DMS53 treated with DMSO at 0.1 percent for 48 hours (cell line): Measurements from ENCODE around the gene WWP2.
"Not testable (repeated sequence)": the region's sequence is repeated elsewhere in the genome, so short reads cannot be mapped to it uniquely, and the experiment has no call there.

ENCODE experiments used
- DNase-seq: peaks from one replicate; lab custom pipeline; 2025; ENCODE audit not compliant: unreplicated experiment; lab: John Stamatoyannopoulos, UW

WWP2 gene

DNA sequence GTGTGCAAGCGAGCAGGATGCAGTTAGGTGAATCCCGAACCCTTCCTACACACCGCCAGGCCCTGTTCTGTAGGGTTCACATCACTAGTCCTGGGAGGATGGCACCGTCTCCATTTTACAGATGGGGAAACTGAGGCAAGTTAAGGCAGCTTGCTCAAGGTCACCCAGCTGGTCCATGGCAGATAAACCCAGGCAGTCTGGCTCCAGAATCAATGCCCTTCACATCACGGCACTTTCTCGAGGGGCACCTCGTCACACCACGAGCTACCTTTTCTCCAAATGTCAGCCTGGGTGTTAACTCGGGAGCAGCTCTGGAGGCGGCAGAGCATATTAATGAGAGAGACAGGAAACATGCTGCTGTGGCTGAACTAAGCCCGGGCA, 16.9 kb upstream of the WWP2 start:
- no peak for DNase-seq

DNA sequence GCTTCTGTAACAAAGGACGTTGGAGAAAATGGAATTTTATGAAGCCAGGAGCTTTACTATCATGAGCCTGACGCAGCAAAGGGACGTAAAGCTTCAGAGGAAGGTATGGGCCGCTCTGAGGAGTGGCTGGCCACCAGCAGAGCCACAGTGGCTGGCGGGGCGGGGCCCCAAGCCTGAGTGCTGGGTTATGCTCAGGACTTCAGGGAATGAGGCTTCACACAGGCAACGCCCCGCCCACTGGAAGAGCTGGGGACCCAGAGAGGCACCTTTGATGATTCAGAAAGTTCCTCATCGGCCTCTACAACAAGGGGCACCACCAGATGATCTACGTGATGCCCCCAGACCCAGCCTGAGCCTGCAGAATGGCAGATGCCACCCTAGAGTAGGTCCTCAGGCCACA, 16.2 kb upstream of the WWP2 start:
- no peak for DNase-seq

DNA sequence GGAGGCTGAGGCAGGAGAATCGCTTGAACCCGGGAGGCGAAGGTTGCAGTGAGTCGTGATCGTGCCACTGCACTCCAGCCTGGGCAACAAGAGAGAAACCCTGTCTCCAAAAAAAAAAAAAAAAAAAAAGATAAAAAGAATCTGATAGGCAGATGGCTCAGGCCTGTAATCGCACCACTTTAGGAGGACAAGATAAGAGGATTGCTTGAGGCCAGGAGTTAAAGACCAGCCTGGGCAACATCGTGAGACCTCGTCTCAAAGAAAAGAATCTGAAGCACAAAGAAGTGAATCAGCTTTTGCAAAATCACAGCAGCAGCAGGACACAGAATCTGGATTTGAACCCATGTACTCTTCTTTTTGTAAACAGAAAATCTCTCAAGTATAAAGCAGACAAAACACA, 15.0 kb upstream of the WWP2 start:
- no peak for DNase-seq

DNA sequence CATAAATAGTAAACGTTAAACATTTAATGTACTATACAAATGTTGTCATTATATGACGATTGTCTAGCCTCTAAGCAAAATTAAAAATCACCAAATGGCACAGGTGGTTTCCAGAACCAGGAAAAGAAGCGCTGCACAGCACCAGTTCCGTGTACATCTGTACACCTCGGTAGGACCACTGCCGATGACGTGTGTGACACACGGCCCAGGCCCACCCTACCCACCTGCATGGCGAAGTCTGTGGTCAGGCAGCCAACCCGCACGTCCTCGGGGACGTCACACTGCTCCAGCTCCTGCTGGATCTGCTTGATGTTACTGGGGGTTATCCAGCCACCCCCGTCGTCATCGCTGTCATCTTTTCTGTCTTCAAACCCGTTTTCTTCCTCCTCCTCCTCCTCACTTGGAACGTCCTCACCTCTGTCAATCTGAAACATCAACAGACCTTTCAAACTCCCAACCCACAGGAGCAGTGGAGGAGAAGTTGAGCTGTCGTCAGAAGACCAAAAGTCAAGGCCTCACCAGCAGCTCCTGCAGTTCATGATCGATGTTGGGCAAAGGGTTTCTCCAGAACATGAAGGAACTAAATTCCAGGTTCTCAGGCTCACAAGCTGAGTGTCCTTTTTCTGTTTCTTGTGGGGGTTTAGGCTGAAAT, 13.3 kb upstream of the WWP2 start:
- no peak for DNase-seq

DNA sequence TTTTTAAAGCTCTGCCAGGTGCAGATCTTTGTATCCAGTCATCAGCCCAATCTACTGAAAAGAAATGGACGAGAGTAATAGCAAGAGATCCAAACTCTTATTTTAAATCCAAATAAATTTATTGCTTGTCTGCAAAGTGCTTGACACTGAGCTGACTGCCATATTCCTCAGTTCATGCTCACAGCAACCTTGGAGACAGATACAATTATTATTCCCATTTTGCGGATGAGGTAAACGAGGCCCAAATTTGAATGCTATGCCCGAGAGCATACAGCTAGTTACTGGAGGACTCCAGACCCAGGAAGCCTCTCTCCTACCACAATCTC, 8.0 kb upstream of the WWP2 start:
- DNase-seq, result no peak

DNA sequence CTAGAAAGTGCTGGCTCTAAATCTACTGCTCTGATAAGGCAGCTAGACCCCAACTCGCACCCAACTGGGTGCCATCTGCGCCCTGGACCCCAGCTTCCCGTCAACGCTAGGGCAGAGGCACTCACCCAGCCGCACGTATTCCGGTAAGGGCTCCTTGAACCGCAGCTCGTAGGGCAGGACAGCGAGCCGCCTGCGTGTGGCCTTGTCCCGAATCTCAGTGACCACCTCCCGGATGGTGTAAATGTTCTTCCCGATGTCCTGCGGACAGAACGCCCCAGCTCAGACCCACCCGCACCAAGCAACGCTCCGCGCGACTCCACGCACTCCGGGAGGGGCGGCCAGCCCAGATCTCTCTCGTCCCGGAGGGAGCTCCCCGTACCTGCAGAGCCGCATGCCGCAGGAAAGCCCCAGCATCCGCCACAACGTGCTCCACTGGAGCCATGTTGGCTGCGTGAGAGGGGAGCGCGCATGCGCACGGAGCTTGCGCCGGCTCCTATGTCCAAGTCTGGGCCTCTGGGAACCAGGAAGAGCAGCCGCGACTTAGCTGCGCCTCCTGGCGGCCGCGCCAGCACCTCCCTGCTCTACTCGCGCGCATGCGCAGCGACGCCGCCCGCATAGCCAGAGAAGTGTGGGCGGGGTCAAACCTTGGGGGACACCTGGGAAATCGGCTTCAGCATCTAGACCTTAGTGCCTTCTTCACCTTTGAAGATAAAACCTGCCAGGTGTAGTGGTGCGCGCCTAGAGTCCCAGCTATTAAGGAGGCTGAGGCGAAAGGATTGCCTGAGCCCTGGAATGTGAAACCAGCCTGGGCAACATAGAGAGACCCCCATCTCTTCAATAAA, 7.4 kb upstream of the WWP2 start, which contains the start of gene NOB1:
Gene NOB1 (minus strand): TSS at position 458 of the 842 bp plus-strand sequence. CDS start 16 bp downstream, at position 442.
- peak; percentile 92 for DNase-seq

DNA sequence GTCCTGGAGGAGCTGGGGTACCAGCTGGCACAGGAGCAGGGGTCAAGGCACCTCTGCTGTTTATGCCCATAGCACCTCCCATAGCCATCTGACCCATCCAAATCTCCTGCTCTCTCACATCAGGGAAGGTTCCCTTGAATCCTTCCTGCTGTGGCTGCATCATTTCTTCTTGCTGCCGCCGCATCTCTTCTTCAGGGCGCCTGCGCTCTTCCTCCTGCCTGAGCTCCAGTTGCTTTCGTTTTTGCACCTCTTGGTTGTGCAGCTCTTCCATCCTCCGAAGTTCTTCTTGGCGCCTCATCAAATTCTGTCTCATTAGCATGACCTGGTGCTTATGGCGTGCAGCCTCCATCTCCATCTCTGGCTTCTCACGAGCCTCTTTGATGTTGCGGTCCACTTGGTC, 5.4 kb upstream of the WWP2 start:
- no peak for DNase-seq

DNA sequence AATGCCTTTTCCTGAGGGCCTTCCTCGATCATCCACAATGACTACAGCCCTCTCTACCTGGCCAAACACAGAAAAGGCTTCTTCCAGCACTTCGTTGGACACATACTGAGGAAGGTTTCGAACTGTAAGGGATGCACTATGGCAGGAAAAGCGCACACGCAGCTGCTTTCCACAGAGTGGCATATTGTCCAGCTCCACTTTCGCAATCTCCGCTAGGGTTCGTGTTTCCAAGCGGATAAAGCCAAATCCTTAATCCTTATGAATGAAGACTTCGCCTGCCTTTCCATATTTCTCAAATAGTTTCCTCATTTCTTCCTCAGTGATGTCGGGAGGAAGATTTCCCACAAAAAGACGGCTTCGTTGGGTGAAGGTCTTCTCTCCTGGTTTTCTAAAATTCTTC, 4.8 kb upstream of the WWP2 start:
- not testable (repeated sequence) for DNase-seq

DNA sequence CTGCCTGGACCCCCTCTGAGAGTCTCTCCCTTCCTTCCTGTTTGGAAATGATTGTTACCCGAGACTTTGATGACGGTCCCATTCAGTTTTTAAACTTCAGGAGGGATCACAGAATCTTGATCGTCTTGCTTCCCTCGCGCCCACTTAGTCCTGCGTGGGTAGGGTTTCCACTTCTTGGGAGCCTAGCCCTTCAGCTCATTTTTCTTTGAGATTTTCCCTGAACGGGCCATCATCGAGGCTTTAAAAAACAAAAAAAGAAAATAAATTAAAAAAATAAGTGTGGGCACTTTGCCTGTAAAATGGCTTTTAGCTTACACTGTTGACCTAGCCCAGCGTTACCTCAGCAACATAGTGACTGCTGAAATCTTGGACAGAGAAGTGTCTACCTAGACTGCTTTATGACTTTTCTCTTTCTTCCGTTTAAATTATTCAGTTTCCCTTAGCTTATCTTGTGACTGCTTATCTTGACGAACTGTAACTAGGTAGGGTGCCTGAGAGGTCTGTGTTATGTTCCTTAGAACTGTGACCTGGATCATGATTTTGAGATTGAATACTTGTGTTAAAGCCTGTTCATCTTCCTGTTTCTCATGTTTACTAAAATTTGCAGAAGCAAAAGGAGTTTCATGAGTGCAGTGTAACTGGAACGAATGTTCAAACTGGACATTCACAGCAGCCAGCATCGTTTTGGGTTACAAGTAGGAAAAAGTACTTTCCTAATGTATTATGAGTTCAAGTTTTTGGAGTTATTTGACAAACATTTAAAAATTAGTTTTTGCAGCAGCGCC, 874 bp downstream of the WWP2 start:
- no peak for DNase-seq

DNA sequence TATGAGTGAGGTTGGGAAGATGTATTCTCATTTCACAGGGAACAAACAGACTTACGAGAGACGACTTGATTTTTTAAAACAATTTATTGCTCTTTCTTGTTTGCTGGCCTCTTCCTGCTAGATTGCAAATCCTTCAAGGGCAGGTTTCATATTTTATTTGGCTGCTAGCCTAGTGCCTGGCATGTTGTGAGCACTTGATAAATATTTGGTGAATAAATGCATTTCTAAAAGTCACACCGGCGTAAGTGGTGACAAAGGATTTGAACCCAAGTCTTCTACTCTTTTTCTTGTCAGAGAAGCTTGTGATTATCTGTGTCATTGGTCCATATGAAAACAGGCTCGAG, 1.4 kb downstream of the WWP2 start:
- DNase-seq, result no peak

DNA sequence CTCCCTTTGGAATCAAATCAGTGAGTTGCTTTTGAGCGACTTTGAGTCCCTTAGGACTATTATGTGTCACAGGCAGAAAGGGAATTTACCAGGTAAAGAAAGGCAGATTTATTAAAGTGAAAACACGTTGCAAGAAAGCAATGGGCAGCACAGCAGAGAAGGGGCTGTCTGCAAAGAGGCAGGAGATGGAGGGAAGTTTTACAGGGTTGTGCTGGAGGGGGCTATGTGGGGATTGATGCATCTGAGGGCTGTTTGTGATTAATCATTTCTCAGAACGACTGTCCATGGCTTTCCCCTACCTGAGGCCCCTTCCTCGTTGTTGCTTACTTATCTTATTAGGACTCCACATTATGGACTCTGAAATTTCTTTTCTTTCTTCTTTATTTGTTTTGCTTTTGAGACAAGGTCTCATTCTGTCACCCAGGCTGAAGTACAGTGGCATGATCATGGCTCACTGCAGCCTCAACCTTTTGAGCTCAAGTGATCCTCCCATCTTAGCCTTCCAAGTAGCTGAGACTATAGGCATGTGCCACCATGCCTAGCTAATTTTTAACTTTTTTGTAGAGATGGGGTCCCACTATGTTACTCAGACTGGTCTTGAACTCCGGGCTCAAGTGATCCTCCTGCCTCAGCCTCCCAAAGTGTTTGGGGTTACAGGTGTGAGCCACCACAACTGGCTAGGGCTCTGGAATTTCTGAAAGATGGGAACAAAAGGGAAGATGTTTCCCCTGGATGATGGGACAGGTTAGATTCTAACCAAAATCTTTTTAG, 5.5 kb downstream of the WWP2 start:
- DNase-seq, result no peak

DNA sequence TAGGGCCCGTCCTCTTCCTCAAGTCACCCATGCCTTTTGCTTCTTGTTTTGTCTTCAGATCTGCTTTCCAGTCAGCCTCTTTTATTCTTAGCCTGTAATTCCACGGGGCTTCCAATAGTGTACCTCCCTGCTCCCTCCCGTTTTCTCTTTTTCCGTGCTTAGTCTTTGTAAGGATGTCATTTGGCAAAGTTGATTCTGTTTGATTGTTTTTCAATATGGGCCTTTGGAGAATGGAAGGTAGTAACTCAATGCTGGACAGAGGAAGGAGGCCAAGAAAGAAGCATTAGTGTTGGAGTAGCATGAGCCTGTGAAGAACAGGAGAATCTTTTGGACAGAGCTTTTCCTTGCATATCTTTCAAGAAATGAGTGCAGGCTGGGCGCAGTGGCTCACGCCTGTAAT, 6.5 kb downstream of the WWP2 start:
- no peak for DNase-seq

DNA sequence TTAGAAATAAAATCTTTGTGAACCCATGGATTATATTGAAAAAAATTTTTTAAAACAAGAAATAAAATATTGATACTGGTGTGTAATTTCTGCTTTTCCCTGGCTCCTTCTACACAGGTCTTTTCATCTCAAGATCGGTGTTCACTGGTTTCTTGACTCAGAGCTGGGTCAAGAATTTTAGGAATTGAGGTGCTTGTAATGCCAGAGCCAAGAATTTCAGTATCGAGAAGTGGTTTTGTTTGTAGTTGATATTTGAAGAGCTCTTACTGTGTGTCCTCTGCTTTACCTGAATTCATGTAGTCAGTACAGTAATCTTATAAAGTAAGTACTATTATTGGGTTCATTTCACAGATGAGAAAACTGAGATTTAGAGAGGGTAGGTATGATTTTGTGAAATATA, 7.3 kb downstream of the WWP2 start:
- DNase-seq, result no peak

DNA sequence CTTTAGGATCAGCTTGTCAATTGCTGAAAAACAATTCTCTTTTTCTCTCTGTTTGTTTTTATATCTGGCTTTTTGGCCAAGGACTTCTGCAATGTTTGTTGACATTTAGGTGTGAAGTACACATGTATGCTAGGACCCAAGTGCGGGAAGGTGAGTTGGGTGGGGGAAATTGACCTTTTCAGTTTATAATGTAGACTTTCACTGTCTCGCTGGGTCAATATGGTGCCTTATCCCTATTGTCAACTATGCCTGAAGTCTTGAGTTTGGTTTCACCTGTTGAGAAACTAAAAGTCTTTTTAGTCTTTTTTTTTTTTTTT, 9.5 kb downstream of the WWP2 start:
- no peak for DNase-seq

DNA sequence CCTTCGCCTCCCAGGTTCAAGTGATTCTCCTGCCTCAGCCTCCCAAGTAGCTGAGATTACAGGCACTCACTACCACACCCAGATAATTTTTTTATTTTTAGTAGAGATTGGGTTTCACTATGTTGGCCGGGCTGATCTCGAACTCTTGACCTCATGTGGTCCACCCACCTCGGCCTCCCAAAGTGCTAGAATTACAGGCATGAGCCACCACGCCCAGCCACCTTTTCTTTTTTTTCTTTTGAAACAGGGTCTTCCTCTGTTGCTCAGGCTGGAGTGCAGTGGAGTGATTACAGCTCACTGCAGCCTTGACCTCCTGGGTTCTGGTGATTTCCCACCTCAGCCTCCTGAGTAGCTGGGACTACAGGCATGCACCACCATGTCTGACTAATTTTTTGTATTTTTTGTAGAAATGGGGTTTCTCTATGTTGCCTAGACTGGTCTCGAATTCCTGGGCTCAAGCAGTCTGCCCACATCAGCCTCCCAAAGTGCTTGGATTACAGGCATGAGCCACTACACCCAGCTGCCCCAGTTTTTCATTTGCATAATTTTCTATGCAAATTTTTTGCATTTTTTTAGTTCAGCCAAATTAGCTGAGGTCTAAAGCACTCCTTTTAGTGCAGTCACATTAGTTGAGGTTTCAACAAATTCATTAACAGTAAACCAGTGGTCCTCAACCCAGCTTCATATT, 11.3 kb downstream of the WWP2 start:
- DNase-seq, result no peak

DNA sequence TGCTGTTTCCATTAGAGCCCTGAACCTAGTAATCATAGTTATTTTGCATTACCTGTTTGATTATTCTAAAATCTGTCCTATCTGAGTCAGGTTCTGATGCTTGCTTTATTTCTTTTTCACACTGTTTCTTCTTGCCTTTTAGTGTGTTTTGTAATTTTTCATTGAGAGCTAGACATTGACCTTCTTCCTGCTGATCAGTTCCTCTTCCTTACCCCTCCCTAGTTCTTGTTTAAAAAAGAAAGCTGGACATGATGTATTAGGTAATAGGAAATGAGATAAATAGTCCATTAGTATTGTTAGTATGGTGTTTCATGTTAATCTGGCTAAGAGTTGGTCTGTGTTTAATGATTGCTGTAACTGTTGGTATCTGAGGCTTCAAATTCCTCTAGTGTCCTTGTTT, 13.4 kb downstream of the WWP2 start:
- no peak for DNase-seq

DNA sequence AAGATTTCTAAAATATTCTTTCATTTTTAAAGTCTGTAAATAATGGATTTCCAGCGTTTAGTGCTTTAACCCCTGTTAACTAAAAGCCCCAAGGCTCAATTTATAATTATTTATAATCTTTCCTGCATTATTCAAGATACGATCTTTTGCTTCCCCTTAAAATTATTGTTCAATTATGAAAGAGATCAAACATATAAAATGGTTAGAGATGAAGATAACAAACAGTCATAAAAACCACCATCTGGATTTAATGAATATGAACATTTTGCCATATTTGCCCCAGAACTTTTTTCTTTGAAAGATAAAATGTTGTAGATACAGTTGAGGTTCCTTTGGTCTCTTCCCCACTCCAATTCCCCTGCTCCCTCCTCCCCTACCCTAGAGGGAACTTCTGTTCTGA, 17.6 kb downstream of the WWP2 start:
- DNase-seq, result no peak

DNA sequence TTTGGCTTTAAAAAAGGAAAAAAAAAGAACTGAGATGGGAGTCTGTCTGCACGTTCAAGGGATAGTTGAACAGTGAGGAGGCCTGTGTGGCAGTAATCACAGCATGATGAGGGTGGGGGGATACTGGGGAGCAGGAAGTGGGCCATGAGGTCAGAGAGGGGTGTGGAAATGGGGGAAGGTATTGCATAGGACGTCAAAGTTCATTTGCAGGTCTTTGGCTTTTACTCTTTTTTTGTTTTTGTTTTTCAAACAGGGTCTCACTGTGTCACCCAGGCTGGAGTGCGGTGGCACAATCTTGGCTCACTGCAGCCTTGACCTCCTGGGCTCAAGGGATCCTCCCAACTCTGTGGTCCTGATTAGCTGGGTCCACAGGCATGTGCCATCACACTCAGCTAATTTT, 19.0 kb downstream of the WWP2 start:
- no peak for DNase-seq

DNA sequence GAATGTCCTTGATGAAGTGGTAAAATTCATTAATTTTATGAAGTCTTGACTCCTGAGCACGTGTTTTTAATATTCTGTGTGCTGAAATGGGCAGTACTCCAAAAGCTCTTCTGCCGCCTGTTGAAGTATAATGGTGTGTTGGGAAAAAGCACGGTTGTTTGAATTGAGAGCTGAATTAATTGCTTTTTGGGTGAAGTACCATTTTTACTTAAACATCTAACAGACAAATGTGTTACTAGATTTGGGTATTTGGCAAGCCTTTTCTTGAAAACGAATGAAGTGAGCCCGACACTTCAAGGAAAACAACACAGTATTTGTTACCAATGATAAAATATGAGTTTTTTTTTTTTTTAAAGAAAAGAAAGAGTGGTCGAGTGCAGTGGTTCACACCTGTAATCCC, 22.5 kb downstream of the WWP2 start:
- DNase-seq, result no peak

DNA sequence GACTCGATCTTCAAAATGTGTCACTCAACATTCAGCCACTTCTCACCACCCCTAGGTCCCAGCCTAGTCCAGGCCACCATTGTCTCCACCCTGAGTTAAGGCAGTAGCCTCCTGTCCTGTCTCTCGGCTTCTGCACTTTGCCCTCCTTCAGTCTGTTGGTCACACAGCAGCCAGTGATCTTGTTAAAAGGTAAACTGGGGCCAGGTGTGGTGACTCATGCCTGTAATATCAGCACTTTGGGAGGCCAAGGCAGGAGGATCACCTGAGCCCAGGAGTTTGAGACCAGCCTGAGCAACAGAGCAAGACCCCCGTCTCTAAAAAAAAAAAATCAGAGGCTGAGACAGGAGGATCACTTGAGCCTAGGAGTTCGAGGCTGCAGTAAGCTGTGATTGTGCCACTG, 25.8 kb downstream of the WWP2 start:
- DNase-seq, result no peak

DNA sequence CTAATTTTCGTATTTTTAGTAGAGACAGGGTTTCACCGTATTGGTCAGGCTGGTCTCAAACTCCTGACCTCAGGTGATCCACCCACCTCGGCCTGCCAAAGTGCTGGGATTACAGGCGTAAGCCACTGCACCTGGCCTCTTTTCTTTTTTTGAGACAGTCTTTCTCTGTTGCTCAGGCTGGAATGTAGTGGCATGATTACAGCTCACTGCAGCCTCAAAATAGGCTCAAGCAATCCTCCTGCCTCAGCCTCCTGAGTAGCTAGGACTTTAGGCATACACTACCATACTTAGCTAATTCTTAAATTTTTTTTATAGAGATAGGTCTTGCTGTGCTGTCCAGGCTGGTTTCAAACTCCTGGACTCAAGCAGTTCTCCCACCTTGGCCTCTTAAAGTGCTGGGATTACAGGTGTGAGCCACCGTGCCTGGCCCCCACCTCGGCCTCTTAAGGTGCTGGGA, 29.3 kb downstream of the WWP2 start:
- DNase-seq, result not testable (repeated sequence)
